HepG2 (cell line): Measurements from ENCODE around the gene ITM2B. TPM values are rescaled to one million over a fixed set of nuclear protein-coding genes. Genes with fewer than 3 reads are reported as not detected.

Experiments
- ATAC-seq: fragments of 200-7000 bp; cut with Tn5 transposase; 3 replicates; pipeline ENCODE4 v1.9.1; 2020; ENCODE audit warnings: mild to moderate bottlenecking, moderate library complexity
- BruUV-seq: library from RNA; stranded (reverse); fragments of 400-500 nt; replicated peaks from 2 replicates; lab custom pipeline; 2021; lab: Mats Ljungman, UMichigan
- CTCF ChIA-PET: fragments of 300-600 bp; formaldehyde crosslinking; extraction: SDS; loops from one replicate; lab custom pipeline; 2021; ENCODE audit warnings: low total read pairs, inconsistent platforms, low intra/inter-chr PET ratio; lab: Yijun Ruan, JAX
- POLR2A ChIA-PET: fragments of 350-600 bp; sonication (Branson Sonifier 250); formaldehyde crosslinking; loops from one replicate; lab custom pipeline; 2020; ENCODE audit warnings: antibody characterized with exemption, inconsistent platforms; lab: Yijun Ruan, JAX
- DNase-seq: peaks from one replicate; pipeline ENCODE4 v3.0.0-alpha.2; 2015; ENCODE audit warnings: low spot score
- FAIRE-seq: peaks from 3 replicates; lab custom pipeline; 2011; peaks lifted over from hg19 to GRCh38; lab: Jason Lieb, UNC
- H2AFZ ChIP-seq: one replicate; pipeline ENCODE4 v1.6.1; 2011; ENCODE audit warnings: low read length, inconsistent platforms
- H3K27ac ChIP-seq: fragments of 300-600 bp; 3 replicates; pipeline ENCODE4 v1.8.0; 2011; ENCODE audit warnings: mixed run types, mild to moderate bottlenecking, mixed read lengths, low read length, inconsistent platforms; ENCODE audit not compliant: insufficient read depth; ENCODE audit errors: extremely low read length
- H3K27me3 ChIP-seq, 2 experiments: fragments of 200-600 bp in 1 of 2; 2 replicates in 1 of 2; 3 replicates in 1 of 2; pipeline versions ENCODE4 v1.6.0 to v1.8.0; 2011; ENCODE audit warnings: low read length in 2 of 2, mild to moderate bottlenecking in 2 of 2, moderate library complexity in 2 of 2, inconsistent platforms in 1 of 2; ENCODE audit not compliant: insufficient read depth in 2 of 2, control insufficient read depth in 1 of 2
- H3K36me3 ChIP-seq, 2 experiments: fragments of 200-600 bp in 1 of 2; replicated peaks in 1 of 2; 2 replicates in 1 of 2; 3 replicates in 1 of 2; pipeline versions ENCODE4 v1.5.1 to v1.8.0; 2011; ENCODE audit warnings: low read length in 2 of 2, inconsistent platforms in 1 of 2; ENCODE audit not compliant: insufficient read depth in 2 of 2, control insufficient read depth in 1 of 2
- H3K4me1 ChIP-seq: 2 replicates; pipeline ENCODE4 v1.5.1; 2012; ENCODE audit warnings: low read length, inconsistent platforms; ENCODE audit not compliant: insufficient read depth
- H3K4me2 ChIP-seq: 2 replicates; pipeline ENCODE4 v1.6.0; 2011; ENCODE audit warnings: low read depth, low read length, inconsistent platforms
- H3K4me3 ChIP-seq, 3 experiments: fragments of 200-600 bp in 1 of 3; sonication (generic), shearing (Covaris generic) in 1 of 3; replicated peaks in 1 of 3; 2 replicates each; pipeline ENCODE4 v1.5.1; 2011 to 2016; ENCODE audit warnings: low read length in 3 of 3, inconsistent platforms in 2 of 3, low read depth in 2 of 3, mild to moderate bottlenecking in 2 of 3, control low read depth in 1 of 3, mixed read lengths in 1 of 3; ENCODE audit not compliant: insufficient read depth in 1 of 3
- H3K79me2 ChIP-seq: one replicate; pipeline ENCODE4 v1.6.1; 2011; ENCODE audit warnings: low read length, inconsistent platforms; ENCODE audit not compliant: insufficient read depth
- H3K9ac ChIP-seq: 2 replicates; pipeline ENCODE4 v1.6.0; 2011; ENCODE audit warnings: mild to moderate bottlenecking, low read depth, low read length, inconsistent platforms; ENCODE audit not compliant: insufficient read depth
- H3K9me3 ChIP-seq: 2 replicates; pipeline ENCODE4 v1.5.1; 2012; ENCODE audit warnings: mild to moderate bottlenecking, low read length
- H4K20me1 ChIP-seq: 2 replicates; pipeline ENCODE4 v1.6.0; 2011; ENCODE audit warnings: inconsistent platforms, mild to moderate bottlenecking, low read length, moderate library complexity; ENCODE audit not compliant: insufficient read depth
- FIP1L1 ChIP-seq: fragments of 200-400 bp; formaldehyde crosslinking; IDR thresholded peaks from 2 replicates; pipeline ENCODE4 v1.6.1; 2018; ENCODE audit warnings: low read depth, mild to moderate bottlenecking, low read length, moderate library complexity, borderline replicate concordance; ENCODE audit not compliant: insufficient read depth
- GATAD1 ChIP-seq: IDR thresholded peaks from 2 replicates; pipeline ENCODE4 v1.6.1; 2016; ENCODE audit warnings: missing genetic modification reagents, missing compliant biosample characterization
- MAFK ChIP-seq, 2 experiments: IDR thresholded peaks in 1 of 2; conservative IDR thresholded peaks in 1 of 2; 2 replicates each; pipeline ENCODE4 v1.6.1; 2011; ENCODE audit warnings: improper control_type of control experiment in 2 of 2, low read length in 2 of 2
- PAXIP1 ChIP-seq: sonication (generic); formaldehyde crosslinking; conservative IDR thresholded peaks from 2 replicates; pipeline ENCODE4 v1.4.0; 2020; ENCODE audit warnings: mild to moderate bottlenecking, missing genetic modification reagents, moderate library complexity
- ZNF12 ChIP-seq: sonication (generic); formaldehyde crosslinking; IDR thresholded peaks from 2 replicates; pipeline ENCODE4 v1.5.0; 2020; ENCODE audit warnings: missing genetic modification reagents
- ZNF770 ChIP-seq: sonication (generic); formaldehyde crosslinking; IDR thresholded peaks from 2 replicates; pipeline ENCODE4 v1.5.0; 2020; ENCODE audit warnings: mild to moderate bottlenecking, missing genetic modification reagents
- WGBS: methylation state at CpG from one replicate; pipeline ENCODE4 v1.1.6; 2017; ENCODE audit warnings: low lambda C conversion rate; 5-methylcytosine and 5-hydroxymethylcytosine counted together
- in situ Hi-C: cut with HindIII; loops from 2 replicates; pipeline ENCODE4 v1.10.0; 2017; ENCODE audit warnings: low pct_unique_long_range_greater_than_20kb; ENCODE audit not compliant: extremely low pct_ligation_motif_present
- intact Hi-C: fragments of 100-400 bp; cut with micrococcal nuclease; formaldehyde crosslinking; loops from one replicate; pipeline ENCODE4 v1.10.0; 2022; ENCODE audit not compliant: unreplicated experiment
- polyA plus RNA-seq, 8 experiments: library from polyadenylated mRNA; depleted of rRNA in 3 of 8; stranded (reverse) in 7 of 8; unstranded in 1 of 8; fragments of >200 nt; fragmentation: Illumina TruSeq in 4 of 8; extraction: Trizol in 4 of 8; gene quantifications; 2 replicates each; pipeline versions ENCODE4 v1.2.1 to v1.2.3, GENCODE V29; 2011 to 2016; ENCODE audit warnings: low read depth in 4 of 8, missing spikeins in 1 of 8, mixed read lengths in 1 of 8; ENCODE audit not compliant: insufficient read depth in 1 of 8
- total RNA-seq, 5 experiments: library from RNA; depleted of rRNA; stranded (reverse); fragments of >200 nt; fragmentation: Illumina TruSeq; extraction: Trizol; gene quantifications; 2 replicates each; pipeline ENCODE4 v1.2.3, GENCODE V29; 2016; ENCODE audit warnings: low read depth in 1 of 5

Gene ITM2B
- total and polyA plus RNA-seq, 2 of the 13 experiments (the other 11 are each of a cell fraction or from before 2014, with no cell fraction given) = 158 to 373 TPM

GRCh38 chr13:48258002-48258401 lies 25.0 kb downstream of the ITM2B start (continued):
- no peak for TF ChIP-seq FIP1L1
- TF ChIP-seq MAFK (conservative IDR thresholded peaks at IDR 0.05 in 1 of 2, IDR thresholded peaks at IDR 0.05 in 1 of 2; ENCODE audit: low read length in 2 of 2) = no peak

- ChIA-PET CTCF (no interaction called here), POLR2A (no interaction called here)
- TF ChIP-seq ZNF12 = no peak
- TF ChIP-seq GATAD1 = no peak
- 0 out of 2 replicates have a peak, but pooled peaks have one; percentile 4 for TF ChIP-seq PAXIP1 (CRISPR knock-in tag)
- TF ChIP-seq ZNF770 (CRISPR knock-in tag) = 0 out of 2 replicates have a peak, but pooled peaks have one; percentile 14
- H3K4me1 ChIP-seq = peaks cover 50% of the 10 kb centered on the region
- ATAC-seq = peak; percentile 13; the same call in 1 of the 3 replicates
- no TSS peak for BruUV-seq
- no peak overlapping the region for H3K9ac ChIP-seq
- H3K36me3 ChIP-seq = peaks cover 13 to 66% of the 10 kb centered on the region in 2 experiments
- H3K4me2 ChIP-seq = peak overlapping the region; percentile 51; the same call in 1 of the 2 replicates
- peak overlapping the region; percentile 52 for H3K27ac ChIP-seq
- no peaks in the 10 kb centered on the region for H3K79me2 ChIP-seq
- in situ Hi-C loops (no loop called here), intact Hi-C loops (loop anchor here (2.0 to 5.0 kb wide), 2 partner anchors 49 to 132 kb away; no protein-coding TSS in a partner anchor)
- no peak overlapping the region for H2AFZ ChIP-seq
- no peak for FAIRE-seq
- H4K20me1 ChIP-seq = no peaks in the 10 kb centered on the region
- H3K4me3 ChIP-seq = no peak overlapping the region
- DNase-seq = no peak
- 78% methylated on average over 3 of the region's 3 CpGs for WGBS
- no peaks in the 10 kb centered on the region for H3K27me3 ChIP-seq
- no peaks in the 10 kb centered on the region for H3K9me3 ChIP-seq
Measured at GRCh38 chr13:48258430-48258829, 25.4 kb downstream of the ITM2B start.
